HepG2 (cell line): ENCODE data around the gene ZPR1. TPM values are rescaled to one million over a fixed set of nuclear protein-coding genes. Genes with fewer than 3 reads are reported as not detected.
A peak's percentile ranks its signal among the peaks of the same experiment; 100 is the strongest.

Experiments
- CSRNP2 ChIP-seq: sonication (generic); formaldehyde crosslinking; conservative IDR thresholded peaks from 2 replicates; pipeline ENCODE4 v1.8.0; 2022; ENCODE audit warnings: low read depth, missing genetic modification reagents
- IKZF5 ChIP-seq: IDR thresholded peaks from 2 replicates; pipeline ENCODE4 v1.6.1; 2018; ENCODE audit warnings: missing genetic modification reagents, mild to moderate bottlenecking, missing compliant biosample characterization
- JUN ChIP-seq: sonication (generic); formaldehyde crosslinking; IDR thresholded peaks from 2 replicates; pipeline ENCODE4 v1.4.0; 2020; ENCODE audit warnings: mild to moderate bottlenecking, missing genetic modification reagents
- MAFF ChIP-seq: IDR thresholded peaks from 2 replicates; pipeline ENCODE4 v1.6.1; 2011; ENCODE audit warnings: low read depth, low read length, improper control_type of control experiment
- NFE2L2 ChIP-seq: fragments of 150-350 bp; IDR thresholded peaks from 2 replicates; pipeline ENCODE4 v1.6.1; 2014; ENCODE audit warnings: low read length
- STAT5B ChIP-seq: sonication (generic); formaldehyde crosslinking; IDR thresholded peaks from 2 replicates; pipeline ENCODE4 v1.4.0; 2020; ENCODE audit warnings: missing genetic modification reagents
- TBX2 ChIP-seq: sonication (generic); formaldehyde crosslinking; IDR thresholded peaks from 2 replicates; pipeline ENCODE4 v1.5.0; 2020; ENCODE audit warnings: missing genetic modification reagents, mild to moderate bottlenecking, borderline replicate concordance
- TBX3 ChIP-seq: fragments of 450-650 bp; IDR thresholded peaks from 2 replicates; pipeline ENCODE4 v1.6.1; 2017; ENCODE audit warnings: antibody characterized with exemption, mild to moderate bottlenecking, inconsistent platforms, borderline replicate concordance
- TP53 ChIP-seq: sonication (generic); formaldehyde crosslinking; conservative IDR thresholded peaks from 2 replicates; pipeline ENCODE4 v1.4.0; 2020; ENCODE audit warnings: missing genetic modification reagents
- USF2 ChIP-seq, 2 experiments: sonication (generic) in 1 of 2; formaldehyde crosslinking in 1 of 2; IDR thresholded peaks; 2 replicates each; pipeline versions ENCODE4 v1.5.1 to v1.6.1; 2011 to 2020; ENCODE audit warnings: borderline replicate concordance in 1 of 2, low read depth in 1 of 2, low read length in 1 of 2, mild to moderate bottlenecking in 1 of 2, missing genetic modification reagents in 1 of 2, moderate library complexity in 1 of 2
- ZBTB38 ChIP-seq: sonication (generic); formaldehyde crosslinking; IDR thresholded peaks from 2 replicates; pipeline ENCODE4 v1.5.1; 2020; ENCODE audit warnings: mild to moderate bottlenecking, missing genetic modification reagents
- ZNF136 ChIP-seq: sonication (generic); formaldehyde crosslinking; IDR thresholded peaks from 2 replicates; pipeline ENCODE4 v1.8.1; 2022; ENCODE audit warnings: low read depth, mild to moderate bottlenecking, moderate library complexity, missing genetic modification reagents
- ZNF292 ChIP-seq: sonication (generic); formaldehyde crosslinking; IDR thresholded peaks from 2 replicates; pipeline ENCODE4 v1.8.1; 2022; ENCODE audit warnings: mild to moderate bottlenecking, low read depth, missing genetic modification reagents, borderline replicate concordance
- ZNF44 ChIP-seq: sonication (generic); formaldehyde crosslinking; IDR thresholded peaks from 2 replicates; pipeline ENCODE4 v1.5.1; 2020; ENCODE audit warnings: mild to moderate bottlenecking, missing genetic modification reagents
- ZNF496 ChIP-seq: sonication (generic); formaldehyde crosslinking; IDR thresholded peaks from 2 replicates; pipeline ENCODE4 v1.8.1; 2023; ENCODE audit warnings: mild to moderate bottlenecking, moderate library complexity, missing genetic modification reagents; ENCODE audit not compliant: insufficient replicate concordance
- ZNF577 ChIP-seq: sonication (generic); formaldehyde crosslinking; IDR thresholded peaks from 2 replicates; pipeline ENCODE4 v1.4.0; 2020; ENCODE audit warnings: mild to moderate bottlenecking, low read depth, missing genetic modification reagents, borderline replicate concordance
- polyA plus RNA-seq, 8 experiments: library from polyadenylated mRNA; depleted of rRNA in 3 of 8; stranded (reverse) in 7 of 8; unstranded in 1 of 8; fragments of >200 nt; fragmentation: Illumina TruSeq in 4 of 8; extraction: Trizol in 4 of 8; gene quantifications; 2 replicates each; pipeline versions ENCODE4 v1.2.1 to v1.2.3, GENCODE V29; 2011 to 2016; ENCODE audit warnings: low read depth in 4 of 8, missing spikeins in 1 of 8, mixed read lengths in 1 of 8; ENCODE audit not compliant: insufficient read depth in 1 of 8
- total RNA-seq, 5 experiments: library from RNA; depleted of rRNA; stranded (reverse); fragments of >200 nt; fragmentation: Illumina TruSeq; extraction: Trizol; gene quantifications; 2 replicates each; pipeline ENCODE4 v1.2.3, GENCODE V29; 2016; ENCODE audit warnings: low read depth in 1 of 5
- TF ChIP-seq, protein P1 (sequence below): sonication (generic); formaldehyde crosslinking; IDR thresholded peaks from 2 replicates; pipeline ENCODE4 v1.9.0; 2021; ENCODE audit warnings: missing genetic modification reagents, borderline replicate concordance
- TF ChIP-seq, protein P2 (sequence below): sonication (generic); formaldehyde crosslinking; IDR thresholded peaks from 2 replicates; pipeline ENCODE4 v1.4.0; 2020; ENCODE audit warnings: mild to moderate bottlenecking, missing genetic modification reagents

The ZPR1 gene
- total and polyA plus RNA-seq, 2 of the 13 experiments (the other 11 are each of a cell fraction or from before 2014, with no cell fraction given): 40.0 to 79.3 TPM

DNA sequence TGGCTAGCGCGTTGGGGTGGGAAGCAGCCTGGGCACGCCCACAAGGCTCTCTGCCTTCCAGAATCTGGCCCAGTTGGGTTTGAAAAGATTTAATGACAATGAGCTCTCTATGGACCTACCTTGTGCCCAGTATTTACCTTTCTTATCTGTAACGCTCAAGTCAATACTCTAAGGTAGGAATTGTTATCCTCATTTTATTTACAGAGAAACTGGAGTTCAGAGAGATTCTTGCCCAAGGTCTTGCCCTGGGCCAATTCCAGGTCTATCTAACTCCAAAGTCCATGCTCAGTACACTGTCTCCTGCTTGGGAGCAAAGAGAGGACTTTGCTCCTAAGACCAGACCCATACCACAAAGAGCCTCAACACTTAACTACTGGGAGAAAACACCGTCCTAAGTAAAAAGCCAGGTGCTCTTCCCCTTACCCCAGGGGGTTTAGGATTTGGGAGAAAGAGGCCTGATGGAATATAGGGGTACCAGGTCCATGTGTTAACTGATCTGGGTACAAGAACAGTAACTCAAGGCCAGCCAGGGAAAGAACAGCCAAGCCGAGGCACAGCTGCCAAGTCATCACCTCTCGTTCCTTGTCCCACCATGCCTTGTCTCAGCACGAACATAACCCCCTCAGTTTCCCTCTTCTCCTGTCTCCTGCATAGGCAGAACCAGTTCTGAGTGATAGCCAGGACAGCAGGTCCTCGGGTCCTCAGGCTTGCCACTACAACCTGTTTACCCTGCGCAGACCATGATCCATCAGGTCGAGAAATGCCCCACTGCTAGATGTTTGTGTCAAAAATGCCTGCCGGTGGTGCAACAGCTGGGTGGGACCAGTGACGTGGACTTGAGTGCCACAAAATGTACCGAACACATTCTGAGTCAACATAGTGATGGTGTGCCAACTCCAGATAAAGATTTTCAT, 20.7 kb upstream of the ZPR1 start (continued):
- TF ChIP-seq USF2 (IDR thresholded peaks at IDR 0.05; ENCODE audit: low read depth, low read length): no peak
- TF ChIP-seq USF2 (CRISPR knock-in tag; IDR thresholded peaks at IDR 0.05; ENCODE audit: borderline replicate concordance): no peak
- TF ChIP-seq TBX3: peak; percentile 93
- TF ChIP-seq IKZF5: peak; percentile 85; the same call in 1 of the 2 replicates
- TF ChIP-seq ZBTB38 (CRISPR knock-in tag): no peak
- TF ChIP-seq, protein P1, sequence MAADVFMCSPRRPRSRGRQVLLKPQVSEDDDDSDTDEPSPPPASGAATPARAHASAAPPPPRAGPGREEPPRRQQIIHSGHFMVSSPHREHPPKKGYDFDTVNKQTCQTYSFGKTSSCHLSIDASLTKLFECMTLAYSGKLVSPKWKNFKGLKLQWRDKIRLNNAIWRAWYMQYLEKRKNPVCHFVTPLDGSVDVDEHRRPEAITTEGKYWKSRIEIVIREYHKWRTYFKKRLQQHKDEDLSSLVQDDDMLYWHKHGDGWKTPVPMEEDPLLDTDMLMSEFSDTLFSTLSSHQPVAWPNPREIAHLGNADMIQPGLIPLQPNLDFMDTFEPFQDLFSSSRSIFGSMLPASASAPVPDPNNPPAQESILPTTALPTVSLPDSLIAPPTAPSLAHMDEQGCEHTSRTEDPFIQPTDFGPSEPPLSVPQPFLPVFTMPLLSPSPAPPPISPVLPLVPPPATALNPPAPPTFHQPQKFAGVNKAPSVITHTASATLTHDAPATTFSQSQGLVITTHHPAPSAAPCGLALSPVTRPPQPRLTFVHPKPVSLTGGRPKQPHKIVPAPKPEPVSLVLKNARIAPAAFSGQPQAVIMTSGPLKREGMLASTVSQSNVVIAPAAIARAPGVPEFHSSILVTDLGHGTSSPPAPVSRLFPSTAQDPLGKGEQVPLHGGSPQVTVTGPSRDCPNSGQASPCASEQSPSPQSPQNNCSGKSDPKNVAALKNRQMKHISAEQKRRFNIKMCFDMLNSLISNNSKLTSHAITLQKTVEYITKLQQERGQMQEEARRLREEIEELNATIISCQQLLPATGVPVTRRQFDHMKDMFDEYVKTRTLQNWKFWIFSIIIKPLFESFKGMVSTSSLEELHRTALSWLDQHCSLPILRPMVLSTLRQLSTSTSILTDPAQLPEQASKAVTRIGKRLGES: no peak
- TF ChIP-seq NFE2L2: no peak
- TF ChIP-seq, protein P2, sequence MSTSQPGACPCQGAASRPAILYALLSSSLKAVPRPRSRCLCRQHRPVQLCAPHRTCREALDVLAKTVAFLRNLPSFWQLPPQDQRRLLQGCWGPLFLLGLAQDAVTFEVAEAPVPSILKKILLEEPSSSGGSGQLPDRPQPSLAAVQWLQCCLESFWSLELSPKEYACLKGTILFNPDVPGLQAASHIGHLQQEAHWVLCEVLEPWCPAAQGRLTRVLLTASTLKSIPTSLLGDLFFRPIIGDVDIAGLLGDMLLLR (CRISPR knock-in tag): no peak
- TF ChIP-seq STAT5B (CRISPR knock-in tag): peak; percentile 80; the same call in 1 of the 2 replicates
- 0 out of 2 replicates have a peak, but pooled peaks have one; percentile 17 for TF ChIP-seq ZNF292 (CRISPR knock-in tag)
- TF ChIP-seq ZNF136: no peak
- no peak; the same call in 1 of the 2 replicates for TF ChIP-seq TP53 (CRISPR knock-in tag)
- no peak for TF ChIP-seq CSRNP2 (CRISPR knock-in tag)
- no peak; the same call in 1 of the 2 replicates for TF ChIP-seq JUN (CRISPR knock-in tag)
- TF ChIP-seq TBX2 (CRISPR knock-in tag): peak; percentile 89
- no peak for TF ChIP-seq MAFF
- no peak for TF ChIP-seq ZNF577 (CRISPR knock-in tag)
- TF ChIP-seq ZNF44 (CRISPR knock-in tag): no peak
- no peak for TF ChIP-seq ZNF496 (CRISPR knock-in tag)
